NCI-H187 treated with DMSO at 0.1 percent for 48 hours (cell line): Measurements from ENCODE around the gene ELAVL1.
"Not testable (repeated sequence)": the region's sequence is repeated elsewhere in the genome, so short reads cannot be mapped to it uniquely, and the experiment has no call there.

Experiments
- DNase-seq: peaks from one replicate; lab custom pipeline; 2025; lab: John Stamatoyannopoulos, UW

Gene ELAVL1

DNA sequence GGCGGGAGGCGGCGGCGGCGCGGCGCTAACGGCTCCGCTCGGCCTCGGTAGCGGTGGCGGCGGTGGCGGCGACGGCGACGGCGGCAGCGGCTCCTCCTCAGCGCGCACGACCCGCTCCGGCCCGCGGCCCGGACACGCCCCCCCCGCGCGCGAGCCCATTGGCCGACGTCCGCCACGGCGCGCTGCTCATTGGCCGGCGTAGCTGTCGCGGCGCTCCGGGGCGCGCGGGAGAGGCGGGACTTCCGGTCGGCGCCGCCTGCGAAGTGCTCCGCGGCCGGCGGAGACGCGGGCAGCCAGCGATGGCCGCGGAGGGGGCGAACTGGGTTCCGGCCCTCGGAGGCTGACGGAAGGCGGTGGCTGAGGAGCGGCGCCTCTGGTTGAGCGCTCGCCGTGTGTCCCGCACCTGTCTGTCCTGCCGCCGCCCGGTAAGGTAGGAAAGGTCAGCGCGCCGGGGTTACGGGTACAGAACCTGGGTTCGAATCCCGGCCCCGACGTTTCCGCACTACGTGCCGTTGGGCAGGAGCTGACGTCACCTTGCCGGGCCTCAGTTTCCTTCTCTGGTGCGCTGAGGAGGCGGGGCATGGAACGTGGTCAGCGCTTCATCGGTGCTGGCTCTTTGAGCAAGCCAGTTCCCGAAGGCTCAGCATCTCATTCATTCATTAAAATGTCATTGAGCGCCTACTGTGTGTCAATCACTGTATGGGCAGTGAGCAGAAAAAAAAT is at the start of gene ELAVL1:
Gene ELAVL1 (minus strand): TSS at position 108 of the 723 bp plus-strand sequence. CDS start 13,826 bp downstream, outside the sequence.
- DNase-seq: no peak

DNA sequence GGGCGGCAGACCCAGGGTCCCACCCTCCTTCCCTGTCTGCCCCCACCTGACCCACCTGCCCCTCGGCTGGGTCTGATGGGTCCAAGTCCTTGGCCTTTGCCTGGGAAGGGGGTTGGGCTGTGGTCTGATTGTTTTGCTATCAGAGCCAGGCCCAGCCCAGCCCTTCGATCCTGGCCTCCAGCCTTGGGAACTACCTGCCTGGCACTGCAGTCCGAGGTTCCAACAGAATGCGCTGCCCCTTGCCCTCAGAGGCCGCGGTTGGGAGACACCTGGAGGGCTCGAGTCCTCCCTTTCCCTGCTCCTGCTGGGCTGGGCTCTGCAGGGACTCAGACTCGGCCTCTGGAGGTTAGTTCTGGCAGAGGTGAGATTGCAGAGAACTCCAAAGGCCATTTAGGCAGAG is 48.7 kb upstream of the ELAVL1 start:
- no peak for DNase-seq

DNA sequence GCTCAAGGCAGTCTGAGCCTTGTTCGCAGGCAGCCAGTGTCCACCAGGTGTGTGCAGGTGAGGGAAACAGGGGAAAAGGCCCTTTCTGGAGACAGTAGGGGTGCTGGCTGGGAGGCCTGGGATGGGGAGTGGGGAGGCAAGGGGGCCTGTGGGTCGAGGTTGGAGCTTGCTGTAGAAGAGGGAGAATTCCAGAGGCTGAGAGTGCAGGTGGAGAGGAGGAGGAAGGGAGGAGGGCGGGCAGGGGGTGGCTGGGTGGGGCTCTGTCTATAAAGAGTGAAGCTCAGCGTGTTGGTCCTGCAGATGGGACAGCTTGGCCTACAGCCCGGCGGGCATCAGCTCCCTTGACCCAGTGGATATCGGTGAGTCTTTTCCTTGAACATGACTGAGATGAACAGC is 47.0 kb upstream of the ELAVL1 start, which contains the start of gene CCL25:
Gene CCL25 (plus strand): TSS at position 297 of the 396 bp plus-strand sequence. CDS start 290 bp downstream, outside the sequence.
- no peak for DNase-seq

- DNase-seq: peak; percentile 1
Measured at GRCh38 chr19:8050274-8051096, 45.0 kb upstream of the ELAVL1 start.

DNA sequence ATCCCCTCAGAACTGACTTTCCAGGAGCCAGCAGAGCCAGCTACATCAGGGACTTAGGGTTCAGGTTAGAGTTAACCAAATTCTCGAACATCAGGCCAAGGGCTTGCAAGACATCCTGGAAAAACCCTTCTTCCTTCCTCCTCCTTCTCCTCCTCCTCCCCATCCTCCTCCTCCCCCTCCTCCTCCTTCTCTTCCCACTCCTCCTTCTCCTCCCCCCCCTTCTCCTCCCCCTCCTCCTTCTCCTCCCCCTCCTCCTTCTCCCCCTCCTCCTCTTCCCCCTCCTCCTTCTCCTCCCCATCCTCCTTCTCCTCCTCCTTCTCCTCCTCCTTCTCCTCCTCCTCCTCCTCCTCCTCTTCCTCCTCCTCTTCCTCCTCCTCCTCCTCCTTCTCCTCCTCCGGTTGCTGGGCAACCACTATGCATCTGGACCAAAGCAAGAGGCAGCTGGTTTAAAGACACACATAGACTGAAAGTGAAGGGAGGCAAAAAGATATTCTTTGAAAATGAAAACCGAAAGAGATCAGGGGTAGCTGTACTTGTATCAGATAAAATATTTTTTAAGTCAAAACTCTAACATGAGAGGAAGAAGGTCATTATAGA is 41.2 kb upstream of the ELAVL1 start:
- no peak for DNase-seq

GRCh38 chr19:8045872-8046568 is 40.6 kb upstream of the ELAVL1 start:
- DNase-seq: no peak

- no peak for DNase-seq
Measured at GRCh38 chr19:8044018-8044417, 38.6 kb upstream of the ELAVL1 start.

GRCh38 chr19:8042900-8043299 is 37.5 kb upstream of the ELAVL1 start:
- no peak for DNase-seq

- no peak for DNase-seq
Measured at GRCh38 chr19:8041531-8041931, 36.1 kb upstream of the ELAVL1 start.

GRCh38 chr19:8039231-8039630 is 33.8 kb upstream of the ELAVL1 start:
- DNase-seq: no peak

- no peak for DNase-seq
Measured at GRCh38 chr19:8038815-8039214, 33.4 kb upstream of the ELAVL1 start.

DNA sequence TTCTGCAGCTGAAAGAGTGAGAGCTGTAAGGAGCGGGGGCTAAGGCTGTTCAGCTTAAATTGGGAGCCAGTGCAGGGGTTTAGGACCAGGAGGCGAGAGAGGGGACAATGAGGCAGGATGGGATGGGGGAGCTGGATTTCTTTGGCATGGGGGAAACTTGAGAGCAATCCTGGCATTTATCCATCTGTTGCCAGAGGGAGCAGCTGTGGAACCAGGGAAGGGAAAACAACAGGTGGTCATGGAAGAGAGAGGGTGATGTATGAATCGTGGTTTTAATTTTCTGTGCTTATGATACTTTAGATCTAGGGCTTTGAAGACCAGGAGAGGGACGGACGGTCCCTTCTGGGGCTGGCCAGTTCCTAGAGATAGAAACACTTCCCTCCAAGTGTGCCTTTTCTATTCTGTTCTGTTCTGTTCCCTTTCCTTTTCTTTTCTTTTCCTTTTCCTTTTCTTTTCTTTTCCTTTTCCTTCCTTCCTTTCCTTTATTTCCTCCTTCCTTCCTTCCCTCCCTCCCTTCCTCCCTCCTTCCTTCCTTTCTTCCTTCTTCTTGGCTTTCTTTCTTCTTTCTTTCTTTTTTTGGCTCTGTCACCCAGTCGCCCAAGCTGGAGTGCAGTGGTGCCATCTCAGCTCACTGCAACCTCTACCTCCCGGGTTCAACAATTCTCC is 31.1 kb upstream of the ELAVL1 start:
- no peak for DNase-seq

GRCh38 chr19:8034178-8034525 is 28.7 kb upstream of the ELAVL1 start:
- DNase-seq: no peak

- not testable (repeated sequence) for DNase-seq
Measured at GRCh38 chr19:8033287-8034177, 28.1 kb upstream of the ELAVL1 start.

- no peak for DNase-seq
Measured at GRCh38 chr19:8030960-8031359, 25.5 kb upstream of the ELAVL1 start.

DNA sequence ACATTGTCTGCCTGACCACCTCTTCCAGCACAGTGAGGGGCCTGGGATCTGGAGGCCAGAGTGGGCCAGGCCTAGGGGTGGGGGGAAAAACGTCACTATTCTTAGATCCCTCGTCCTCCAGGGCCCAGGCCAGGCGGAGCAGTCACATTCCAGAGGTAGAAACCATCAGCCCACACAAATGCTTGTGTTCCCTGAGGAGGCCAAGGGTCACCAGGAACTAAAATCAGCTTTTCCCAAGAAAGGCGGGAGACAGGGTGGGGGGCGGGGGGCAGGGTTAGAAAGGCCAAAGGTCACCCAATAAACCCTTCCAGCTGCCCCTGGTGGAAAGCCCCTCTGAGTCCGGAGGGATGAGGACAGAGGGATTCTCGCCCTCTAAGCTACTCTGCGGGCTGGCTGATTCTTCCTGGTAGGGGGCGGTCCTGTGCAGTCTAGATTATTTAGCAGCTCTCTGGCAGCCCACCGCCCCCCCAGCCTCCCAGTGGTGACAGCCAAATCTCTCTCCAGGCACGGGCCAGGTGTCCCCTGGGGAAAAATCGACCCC is 23.6 kb upstream of the ELAVL1 start:
- no peak for DNase-seq

DNA sequence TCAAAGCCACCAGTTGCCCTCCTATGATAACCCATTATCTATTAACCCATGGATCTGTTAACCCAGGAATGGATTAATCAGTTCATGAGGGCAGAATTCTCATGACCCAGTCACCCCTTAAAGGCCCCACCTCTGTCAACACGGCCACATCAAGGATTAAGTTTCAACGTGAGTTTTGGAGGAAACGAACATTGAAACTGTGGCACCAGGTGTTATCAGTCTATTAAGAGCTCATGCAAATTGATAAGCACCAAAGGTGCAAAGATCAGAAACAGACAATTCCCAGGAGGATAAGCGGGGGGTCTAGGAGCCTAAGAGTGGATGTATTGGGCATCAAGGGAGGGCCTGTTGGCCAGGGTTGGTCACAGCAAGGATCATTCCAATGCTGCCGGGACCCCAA is 19.9 kb upstream of the ELAVL1 start:
- no peak for DNase-seq

DNA sequence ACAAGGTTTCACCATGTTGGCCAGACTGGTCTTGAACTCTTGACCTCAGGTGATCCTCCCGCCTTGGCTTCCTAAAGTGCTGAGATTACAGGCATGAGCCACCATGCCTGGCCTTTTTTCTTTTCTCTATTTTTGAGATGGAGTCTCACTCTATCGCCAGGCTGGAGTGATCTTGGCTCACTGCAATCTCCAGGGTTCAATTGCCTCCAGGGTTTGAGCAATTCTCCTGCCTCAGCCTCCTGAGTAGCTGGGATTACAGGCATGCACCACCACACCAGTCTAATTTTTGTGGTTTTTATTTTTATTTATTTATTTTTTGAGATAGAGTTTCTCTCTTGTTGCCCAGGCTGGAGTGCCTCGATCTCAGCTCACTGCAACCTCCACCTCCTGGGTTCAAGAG is 18.8 kb upstream of the ELAVL1 start:
- DNase-seq: not testable (repeated sequence)

GRCh38 chr19:8023371-8023770 is 17.9 kb upstream of the ELAVL1 start:
- no peak for DNase-seq

DNA sequence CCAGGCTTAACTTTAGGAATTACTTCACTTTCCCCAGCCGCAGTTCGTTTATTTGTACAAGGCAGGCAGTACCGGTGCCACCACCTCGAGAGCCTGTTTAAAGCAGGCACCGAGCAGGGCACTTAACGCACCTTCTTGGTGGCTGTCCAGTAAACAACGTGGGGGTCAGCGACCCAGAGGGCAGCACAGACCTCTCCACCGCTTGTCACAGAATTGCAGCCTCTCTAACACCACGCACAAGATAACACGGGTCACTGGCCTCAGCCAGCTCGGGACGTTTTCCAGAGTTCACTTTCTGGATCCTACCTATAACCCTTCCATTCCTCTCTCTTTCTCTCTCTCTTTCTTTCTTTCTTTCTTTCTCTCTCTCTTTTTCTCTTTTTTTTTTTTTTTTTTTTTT is 16.8 kb upstream of the ELAVL1 start:
- DNase-seq: no peak
